ENCODE data around the gene CKS1B.
A peak's percentile ranks its signal among the peaks of the same experiment; 100 is the strongest.

The CKS1B gene

DNA sequence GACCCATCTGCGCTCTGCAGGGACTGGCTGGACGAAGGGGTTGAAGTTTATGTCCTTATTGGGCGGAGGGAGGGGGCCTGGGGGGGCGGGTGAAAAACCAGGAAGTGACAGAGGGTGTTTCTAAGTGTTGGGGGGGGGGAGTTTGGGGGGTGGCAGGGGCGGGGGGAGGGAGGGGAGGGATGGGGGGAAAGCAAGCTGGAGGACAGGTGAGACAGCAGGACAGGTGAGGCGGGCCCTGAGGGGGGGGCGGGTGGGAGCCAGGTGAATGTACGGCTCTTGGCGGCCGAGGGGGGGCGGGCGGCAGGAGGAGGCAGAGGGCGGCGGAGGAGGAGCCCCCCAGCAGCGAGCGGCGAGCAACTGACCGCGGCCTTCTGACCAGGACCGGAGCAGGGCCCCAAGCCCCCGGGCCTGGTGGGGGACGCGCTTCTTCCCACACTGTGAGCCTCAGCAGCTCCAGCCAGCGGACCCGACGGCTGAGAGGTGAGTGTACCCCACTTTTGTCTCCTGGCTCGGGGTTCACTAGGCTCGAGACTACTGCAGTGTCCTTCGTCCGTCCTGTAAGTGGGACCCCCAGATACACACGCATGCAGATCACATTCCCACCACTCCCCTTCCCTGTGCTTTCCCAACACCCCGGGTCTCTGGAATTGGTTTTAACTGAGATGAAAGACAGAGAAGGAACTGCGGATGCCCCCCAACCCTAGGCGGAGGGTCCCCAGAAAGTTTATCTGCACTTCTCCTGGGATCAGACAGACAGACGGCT lies 28.2 kb downstream of the CKS1B start, which contains the start of gene ZBTB7B:
Gene ZBTB7B (plus strand): TSS at position 339 of the 763 bp plus-strand sequence. CDS start 11,859 bp downstream, outside the sequence.
- peak; percentile 30 for DNase-seq (ENCODE audit: low read depth)

DNA sequence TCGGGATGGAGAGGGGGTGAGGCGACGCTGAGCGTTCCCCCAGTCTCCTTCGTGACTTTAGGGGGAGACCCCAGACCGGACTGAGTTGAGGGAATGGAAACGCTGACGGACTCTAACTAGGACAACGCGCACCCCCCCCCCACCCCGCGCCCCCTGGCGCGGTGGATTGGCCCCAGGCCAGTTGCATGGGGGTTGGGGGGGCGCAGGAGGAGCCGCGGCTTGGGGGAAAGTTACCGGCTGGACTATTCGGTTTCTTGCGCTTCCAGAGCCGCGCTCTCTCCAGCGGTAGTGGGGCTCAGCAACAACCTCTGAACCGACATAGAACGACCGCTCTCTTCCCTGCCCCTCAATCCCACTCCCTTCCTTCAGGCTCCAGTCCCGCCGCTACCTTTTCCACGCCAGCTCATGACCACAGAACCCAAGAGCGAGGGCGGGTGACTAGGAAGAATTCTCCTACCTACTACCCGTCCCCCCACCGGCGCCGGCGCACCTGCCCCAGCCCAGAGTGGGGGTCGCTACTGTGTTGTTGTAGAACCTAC lies 28.8 kb downstream of the CKS1B start:
- DNase-seq (ENCODE audit: low read depth) = no peak

DNA sequence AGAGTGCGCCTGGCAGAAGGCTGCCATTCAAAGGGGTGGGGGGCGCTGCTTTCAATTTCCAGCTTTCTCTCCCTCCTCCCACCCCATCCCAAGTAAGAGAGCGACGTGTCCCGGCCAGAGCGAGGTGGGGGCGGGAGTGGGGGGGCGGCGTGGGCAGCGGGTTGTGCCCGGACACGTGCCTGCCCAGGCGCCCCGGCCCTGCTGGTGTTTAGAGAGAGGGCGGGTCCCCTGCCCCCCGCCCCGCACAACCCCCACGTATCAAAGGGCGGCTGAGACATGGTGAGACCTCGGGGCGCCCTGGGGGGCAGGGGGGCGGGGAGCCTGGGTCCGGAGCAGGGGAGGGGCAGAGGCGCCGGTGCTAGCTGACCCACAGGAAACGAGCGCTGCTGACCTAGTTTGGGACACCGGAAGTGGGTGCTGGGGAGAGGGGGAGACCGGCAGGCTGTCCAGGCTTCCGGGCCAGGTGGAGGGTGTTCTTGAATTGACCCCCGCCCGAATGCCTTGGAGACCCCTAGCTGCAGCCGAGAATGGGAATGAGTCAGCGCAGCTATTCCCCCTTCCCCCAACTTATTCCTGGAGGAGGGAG lies 29.4 kb downstream of the CKS1B start:
- DNase-seq (ENCODE audit: low read depth) = peak; percentile 69

DNA sequence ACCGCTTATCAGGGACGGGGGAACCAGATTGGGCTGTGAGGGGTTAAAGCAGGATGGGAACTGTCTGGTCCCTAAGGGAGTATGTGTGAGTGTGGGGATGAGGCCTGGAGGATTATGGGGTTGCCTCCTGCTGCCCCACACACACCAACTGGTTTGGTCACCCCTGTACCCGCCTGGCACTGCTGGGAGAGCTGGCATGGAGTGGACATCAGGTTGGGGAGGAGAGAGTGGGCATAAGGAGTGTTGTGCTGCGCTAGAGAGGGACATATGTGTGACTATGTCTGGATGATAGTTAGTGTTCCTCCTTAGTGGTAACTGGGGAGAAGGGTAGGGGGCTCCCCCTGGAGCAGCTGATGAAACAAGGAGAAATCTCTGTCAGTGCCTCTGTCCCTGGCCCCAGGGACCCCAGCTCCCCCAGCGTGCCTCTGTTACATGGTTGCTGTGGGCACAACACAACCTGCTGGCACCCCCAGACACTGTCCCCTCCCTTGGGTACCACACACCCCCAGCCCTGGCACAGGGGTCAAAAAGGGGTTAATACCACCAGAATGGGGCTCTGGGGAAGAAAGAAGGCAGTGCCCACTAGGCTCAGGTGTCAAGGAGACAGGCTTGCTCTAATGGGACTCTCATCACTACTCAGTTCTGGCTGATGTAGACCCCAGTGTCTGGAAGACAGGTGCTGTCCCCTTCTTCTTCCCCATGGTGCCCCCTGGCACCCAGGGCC lies 30.0 kb downstream of the CKS1B start:
- DNase-seq (ENCODE audit: low read depth) = peak; percentile 36

DNA sequence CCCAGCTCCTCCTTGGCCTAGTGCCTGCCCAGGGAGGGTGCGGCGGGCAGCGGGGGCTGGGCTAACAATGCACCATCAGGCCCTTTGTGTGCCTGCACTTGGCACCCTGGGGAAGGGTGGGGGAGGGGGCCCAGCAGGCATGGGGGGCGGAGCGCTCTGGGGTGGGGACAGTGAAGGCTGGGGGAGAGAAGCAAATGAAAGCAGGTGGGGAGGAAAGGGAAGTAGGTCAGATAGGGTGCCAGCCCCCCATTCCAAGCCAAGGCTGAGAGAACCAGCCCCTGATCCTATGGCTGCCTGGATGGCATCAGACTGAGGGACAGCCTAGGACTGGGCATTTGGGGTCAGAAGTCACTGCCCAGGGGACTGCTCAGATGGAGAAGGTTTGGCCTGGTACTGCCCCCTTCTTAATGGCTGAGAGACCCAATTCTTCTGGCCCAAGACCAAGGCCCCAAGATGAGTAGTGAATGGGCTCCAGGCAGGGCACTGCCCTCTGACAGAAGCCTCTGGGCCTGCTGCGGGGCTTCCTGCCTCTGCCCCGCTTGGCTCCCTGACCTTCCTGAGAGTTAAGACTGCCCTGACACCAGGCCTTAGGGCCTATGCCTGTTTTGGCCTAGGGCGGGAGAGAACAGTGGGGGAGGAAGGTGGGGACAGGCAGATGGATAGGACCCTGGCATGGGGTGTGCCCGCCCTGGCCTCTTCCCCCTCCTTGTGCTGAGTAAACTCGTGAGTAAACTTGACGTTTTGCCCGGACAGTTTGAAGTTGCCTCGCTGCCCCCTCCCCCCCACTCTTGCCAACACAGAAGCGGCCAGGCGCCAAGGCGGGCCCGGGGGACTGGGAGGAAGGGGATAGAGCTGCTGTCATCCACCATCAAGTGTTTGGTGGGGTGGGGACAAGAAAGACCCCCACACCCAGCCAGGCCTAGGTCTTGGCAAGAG lies 30.9 kb downstream of the CKS1B start:
- peak; percentile 79 for DNase-seq (ENCODE audit: low read depth)

DNA sequence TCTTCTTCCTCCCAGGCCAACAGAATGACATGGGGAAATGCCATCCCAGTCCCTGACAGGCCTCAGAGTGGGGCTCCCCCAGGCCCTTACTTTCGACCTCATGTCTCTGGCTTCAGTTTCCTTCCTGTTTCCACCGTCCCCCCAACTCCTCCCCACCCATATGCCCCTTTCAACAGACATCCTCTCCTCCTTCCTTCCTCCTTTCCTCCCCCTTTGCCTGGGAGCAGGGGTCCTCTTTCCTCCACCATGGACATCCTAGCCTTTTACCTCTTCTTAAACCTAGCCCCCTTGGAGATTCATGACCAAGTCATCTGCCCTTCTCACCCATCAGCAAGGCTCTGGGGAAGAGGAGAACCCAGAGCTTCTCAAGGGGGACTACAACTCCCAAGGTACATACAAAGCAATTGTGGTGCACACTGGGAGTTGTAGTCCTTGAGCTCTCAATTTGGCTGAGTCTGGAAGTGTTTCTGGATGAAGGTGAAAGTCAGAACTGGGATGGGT lies 32.2 kb downstream of the CKS1B start:
- DNase-seq (ENCODE audit: low read depth) = no peak

DNA sequence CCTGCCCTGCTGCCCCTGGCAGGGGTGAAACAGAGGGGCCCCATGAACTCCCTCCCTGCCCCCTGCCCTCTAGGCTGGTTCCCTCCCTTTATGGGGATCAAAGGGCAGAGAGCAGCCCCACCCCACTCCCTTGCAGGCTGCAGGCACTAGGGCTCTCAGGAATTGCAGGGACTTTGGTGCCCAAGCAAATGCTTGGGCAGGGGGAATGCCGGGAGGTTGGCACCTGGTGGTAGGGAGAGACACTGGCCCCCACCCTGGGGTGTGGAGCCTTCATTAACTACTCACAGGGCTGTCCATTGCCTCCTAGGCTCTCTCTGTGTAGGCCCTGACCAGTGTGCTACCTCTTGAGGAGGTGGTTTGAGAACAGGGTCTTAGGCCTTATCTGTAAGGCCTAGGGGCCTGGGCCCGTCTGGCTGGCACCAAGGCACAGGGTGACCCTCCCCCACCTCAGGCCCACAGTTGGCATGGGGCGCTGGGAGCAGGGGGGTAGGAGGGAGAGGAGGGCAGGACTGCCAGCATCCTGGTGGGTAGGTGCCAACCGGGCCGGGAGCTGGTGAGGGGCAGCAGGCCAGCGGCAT lies 32.9 kb downstream of the CKS1B start:
- no peak for DNase-seq (ENCODE audit: low read depth)

DNA sequence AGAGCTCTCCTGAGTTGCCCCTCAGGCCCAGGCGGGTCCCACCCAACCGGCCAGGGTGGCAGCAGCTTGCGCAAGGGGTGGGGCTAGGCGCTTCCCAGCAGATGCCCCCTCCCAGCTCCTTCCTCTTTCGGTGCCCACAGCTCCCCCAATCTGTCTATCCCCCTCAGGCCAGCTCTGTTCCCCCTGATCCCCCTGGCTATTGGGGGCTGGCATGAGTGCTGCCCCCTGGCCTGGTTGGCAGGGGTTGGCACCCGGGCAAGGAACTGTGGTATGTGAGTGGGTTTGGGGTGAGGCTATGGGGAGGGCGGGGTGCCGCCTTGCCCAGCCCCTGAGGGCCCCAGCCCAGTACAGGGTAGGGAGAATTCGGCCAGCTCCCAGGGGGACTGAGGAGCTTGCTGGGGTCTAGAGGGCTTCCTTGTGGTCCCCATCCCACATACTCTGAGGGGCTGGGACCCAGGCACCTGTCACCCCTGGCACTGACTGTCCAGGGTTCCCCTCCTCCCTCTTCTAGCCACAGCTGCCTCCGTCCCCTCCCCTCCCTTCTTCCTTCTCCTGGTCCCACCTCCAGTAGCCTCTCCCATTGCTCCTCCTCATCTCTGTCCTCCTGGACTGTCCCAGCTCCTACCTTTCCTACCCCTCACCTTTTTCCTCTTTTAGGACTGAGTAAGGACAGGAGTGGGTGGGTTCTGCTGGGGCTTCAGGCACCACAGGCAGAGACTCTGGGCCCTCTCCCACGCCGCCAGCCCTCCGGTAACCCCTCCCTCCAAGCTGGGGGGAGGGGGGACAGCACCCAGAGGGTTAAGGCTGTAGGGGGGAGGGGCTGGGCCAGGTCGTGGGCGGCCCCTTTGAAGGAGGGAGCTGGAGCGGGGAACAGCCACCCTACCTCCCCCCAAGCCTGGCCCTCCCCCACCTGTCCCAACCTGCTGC lies 33.8 kb downstream of the CKS1B start:
- DNase-seq (ENCODE audit: low read depth) = no peak

DNA sequence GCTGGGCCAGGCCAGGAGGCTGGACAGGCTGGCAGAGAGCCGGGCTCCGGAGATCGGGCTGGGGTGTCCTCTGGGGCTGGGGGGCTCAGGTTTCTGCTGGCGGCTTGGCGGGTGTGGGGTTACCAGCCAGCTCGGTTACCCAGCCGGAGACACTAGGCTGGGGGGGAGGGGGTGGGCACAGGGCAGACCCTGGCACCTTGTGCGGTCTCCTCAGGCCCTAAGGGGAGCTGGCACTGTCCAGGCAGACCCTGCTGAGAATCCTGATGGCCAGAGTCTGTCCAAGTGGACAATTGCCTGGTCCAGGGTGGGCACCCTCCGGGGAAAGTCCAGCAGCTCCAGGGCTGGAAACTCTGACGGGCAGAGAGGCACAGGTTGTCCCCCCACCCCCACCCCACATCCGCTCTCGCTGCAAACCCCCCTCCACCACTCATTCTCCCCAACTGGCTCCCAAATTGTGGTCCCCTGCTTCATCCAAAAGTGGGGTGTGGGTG lies 34.8 kb downstream of the CKS1B start:
- DNase-seq (ENCODE audit: low read depth) = no peak

DNA sequence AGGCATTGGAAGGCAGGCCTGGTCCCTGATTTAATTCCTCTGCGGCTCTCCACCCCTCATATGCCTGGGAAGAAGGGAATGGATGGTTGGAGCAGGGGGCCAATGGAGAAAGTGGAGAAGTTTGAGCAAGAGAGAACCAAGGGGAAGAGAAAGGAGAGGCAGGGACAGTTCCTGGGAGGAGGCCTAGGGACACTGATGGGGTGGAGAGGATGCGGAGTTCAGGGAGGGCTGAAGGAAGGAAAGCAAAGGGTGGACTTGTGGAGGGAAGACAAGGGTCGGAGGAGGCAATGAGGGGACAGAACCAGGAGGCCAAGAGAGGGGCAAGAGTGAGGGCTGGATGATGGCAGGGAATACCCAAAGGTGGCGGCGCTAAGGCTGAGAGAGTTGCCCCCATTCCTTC lies 35.3 kb downstream of the CKS1B start:
- no peak for DNase-seq (ENCODE audit: low read depth)

DNA sequence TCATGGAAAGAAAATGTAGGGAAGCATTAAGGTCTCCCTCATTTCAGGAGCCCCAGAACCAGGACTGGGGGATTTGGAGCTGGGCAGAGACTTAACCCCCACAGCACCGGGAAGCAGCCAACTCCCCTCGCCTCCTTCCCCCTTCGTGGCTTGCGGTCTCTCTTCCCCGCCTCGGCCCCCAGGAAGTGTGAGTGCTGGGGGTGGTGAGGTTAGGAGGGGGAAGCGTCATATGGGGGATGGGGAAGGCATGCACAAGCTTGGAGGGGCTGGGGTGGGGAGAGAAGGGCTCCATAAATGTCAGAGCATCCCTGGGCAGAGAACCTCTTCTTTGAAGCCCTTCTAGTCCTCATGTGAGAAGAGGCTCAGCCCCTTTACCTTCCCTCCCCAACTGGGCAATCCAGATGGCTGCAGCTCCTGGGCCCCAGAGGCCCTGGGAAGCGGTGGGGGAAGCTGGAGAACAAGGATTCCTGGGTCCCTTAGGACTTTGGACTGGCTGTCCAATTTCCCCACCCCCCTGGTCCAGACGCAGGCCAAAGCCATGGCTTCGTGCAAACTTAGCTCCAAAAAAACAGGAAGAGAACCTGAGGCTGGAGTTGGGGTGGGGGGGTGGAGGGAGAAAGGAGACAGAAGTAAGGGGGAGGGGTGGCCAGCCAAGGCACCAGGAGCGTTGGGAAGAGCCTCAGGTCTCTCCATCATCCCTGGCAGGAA lies 35.9 kb downstream of the CKS1B start:
- no peak for DNase-seq (ENCODE audit: low read depth)

DNA sequence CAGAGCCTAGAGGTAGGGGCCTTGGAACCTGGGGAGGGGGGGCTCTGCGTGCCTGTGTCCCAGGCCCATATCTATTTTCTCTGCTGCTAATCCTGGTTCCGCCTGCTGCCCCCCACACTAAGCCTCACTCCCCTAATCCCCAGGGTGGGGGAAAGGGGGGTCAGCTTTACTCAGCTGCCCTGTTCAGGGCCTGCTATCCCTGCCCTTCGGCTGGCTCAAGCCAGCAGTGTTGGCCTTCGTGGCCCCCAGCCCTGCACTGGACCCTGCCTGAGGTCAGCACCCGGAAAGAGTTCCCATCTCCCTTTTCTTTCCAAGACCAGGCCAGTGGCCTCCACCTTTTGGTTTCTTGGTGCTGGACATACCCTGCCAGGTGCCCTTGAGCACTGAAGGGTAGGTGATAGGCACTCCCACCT lies 36.5 kb downstream of the CKS1B start:
- DNase-seq (ENCODE audit: low read depth) = no peak

DNA sequence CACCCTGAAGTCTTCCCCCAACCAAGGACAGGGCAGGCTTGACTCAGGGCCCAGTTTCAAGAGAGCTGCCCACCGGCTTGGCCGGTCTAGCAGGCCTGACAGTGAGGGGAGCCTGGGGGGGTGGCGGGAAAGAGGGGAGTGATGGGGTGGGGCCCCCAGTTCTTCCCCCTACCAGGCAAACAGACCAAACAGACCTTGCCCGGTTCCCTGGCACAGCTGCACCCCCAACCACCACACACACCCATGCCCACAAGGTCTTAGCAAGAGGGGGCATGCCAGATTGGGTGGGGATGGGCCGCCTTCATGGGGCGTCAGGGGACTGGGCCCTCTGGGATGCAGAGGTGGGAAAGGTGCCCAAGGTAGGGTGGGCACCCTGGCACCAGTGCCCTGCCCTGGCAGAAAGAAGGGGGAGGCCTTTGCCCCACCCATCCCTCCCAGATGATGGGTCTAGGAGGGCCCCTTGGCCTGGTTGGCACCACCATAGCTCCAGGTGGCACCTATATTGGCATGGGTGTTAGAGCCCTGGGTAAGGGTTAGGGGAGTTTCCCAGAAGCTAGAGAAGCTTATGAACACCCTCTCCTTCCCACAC lies 37.0 kb downstream of the CKS1B start:
- no peak for DNase-seq (ENCODE audit: low read depth)

DNA sequence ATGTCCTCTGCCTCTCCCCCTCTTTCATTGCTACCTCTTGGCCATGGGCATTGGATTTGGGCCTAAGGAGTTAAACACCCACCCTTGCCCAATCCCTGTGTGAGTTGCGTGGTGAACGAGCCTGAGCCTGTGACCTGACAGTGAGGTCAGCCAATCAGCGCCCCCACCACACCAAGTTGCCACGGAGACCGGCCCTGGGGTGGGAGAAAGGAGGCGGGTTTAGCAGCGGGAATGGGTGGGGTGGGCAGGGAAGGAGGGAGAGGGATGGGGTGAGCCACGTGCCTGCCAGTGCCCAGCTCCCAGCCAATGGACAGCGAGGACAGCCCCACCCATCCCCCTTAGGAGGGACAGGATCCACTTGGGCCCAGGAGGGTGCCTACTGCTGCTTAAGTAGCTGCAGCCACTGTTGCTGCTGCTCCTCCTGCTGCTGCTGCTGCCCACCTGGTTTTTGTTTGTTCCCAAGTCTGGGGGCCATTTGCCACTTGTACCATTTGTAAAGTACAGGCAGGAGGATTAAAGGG lies 37.6 kb downstream of the CKS1B start:
- peak; percentile 86 for DNase-seq (ENCODE audit: low read depth)

DNA sequence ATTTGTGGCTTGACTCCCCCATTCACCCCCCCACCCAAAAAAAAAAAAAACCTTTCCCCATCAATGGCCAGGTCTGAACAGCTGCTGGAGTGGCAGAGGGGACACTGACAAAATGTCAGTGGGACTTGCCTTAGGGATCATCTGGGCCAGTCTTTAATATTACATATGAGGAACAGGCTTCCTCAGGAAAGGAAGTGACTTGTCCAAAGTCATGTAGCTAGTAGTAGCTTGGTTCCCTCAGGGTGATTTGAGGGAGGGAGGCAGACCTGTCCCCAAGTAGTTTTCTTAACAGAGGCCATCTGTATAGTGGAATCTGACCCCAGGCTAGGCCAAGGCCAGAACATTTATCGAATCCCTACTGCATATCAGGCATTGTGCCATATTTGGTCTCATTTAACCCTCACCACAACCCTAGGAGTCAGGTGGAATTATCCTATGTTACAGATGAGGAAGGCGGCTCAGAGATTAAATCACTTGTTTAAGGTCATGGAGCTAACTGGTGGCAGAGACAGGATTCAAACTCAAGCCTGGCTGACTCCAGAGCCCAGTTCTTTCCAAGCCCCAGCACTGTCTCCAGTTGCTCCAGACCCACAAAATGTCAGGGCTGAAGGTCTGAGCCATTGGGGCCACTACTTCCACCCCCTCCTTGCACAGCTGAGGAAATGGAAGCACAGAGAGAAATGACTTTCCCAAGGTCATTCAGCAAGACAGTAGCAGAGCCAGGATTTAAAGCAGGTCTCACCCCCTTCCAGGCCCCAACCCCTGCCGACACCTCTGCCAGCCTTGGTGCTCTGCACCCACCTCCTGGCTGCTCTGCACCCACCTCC lies 38.5 kb downstream of the CKS1B start:
- DNase-seq (ENCODE audit: low read depth) = no peak

DNA sequence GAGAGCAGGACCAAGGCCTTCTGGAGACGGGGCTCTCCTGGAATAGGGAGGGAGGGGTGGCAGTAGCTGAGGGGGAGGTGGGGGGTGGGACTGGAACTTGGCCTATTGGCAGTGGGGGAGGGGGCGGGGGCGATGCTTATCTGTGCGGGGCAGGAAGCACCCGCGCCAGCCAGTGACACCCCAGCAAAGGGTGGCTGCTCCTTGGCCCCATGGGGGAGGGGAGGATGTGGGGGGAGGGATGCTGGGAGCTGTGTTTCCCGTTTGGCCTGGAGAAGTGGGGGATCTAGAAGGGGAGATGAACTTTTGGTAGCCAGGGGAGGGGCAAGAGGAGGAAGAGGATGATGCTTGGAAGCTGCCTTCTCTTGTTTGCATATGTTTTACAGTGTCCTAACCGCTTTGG lies 39.2 kb downstream of the CKS1B start:
- no peak for DNase-seq (ENCODE audit: low read depth)

DNA sequence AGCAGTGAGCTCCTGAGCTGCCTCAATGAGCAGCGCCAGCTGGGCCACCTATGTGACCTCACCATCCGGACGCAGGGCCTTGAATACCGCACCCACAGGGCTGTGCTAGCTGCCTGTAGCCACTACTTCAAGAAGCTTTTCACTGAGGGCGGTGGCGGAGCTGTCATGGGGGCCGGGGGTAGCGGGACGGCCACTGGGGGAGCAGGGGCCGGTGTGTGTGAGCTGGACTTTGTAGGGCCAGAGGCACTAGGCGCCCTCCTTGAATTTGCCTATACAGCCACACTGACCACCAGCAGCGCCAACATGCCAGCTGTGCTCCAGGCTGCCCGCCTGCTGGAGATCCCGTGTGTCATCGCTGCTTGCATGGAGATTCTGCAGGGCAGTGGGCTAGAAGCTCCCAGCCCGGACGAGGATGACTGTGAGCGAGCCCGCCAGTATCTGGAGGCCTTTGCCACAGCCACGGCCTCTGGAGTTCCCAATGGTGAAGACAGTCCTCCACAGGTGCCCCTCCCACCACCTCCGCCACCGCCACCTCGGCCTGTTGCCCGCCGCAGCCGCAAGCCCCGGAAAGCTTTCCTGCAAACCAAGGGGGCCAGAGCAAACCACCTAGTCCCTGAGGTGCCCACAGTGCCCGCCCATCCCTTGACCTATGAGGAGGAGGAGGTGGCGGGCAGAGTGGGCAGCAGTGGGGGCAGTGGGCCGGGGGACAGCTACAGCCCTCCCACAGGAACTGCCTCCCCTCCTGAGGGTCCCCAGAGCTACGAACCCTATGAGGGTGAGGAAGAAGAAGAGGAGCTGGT lies 40.4 kb downstream of the CKS1B start:
- DNase-seq (ENCODE audit: low read depth) = no peak

Measured in fibroblast of gingiva (primary cell).